Measurements from ENCODE around the gene SLC6A8.
A peak's percentile ranks its signal among the peaks of the same experiment; 100 is the strongest.
"Not testable (repeated sequence)": the region's sequence is repeated elsewhere in the genome, so short reads cannot be mapped to it uniquely, and the experiment has no call there.

The SLC6A8 gene

GRCh38 chrX:153694256-153694655 is 6.5 kb downstream of the SLC6A8 start:
- not testable (repeated sequence) for DNase-seq

DNA sequence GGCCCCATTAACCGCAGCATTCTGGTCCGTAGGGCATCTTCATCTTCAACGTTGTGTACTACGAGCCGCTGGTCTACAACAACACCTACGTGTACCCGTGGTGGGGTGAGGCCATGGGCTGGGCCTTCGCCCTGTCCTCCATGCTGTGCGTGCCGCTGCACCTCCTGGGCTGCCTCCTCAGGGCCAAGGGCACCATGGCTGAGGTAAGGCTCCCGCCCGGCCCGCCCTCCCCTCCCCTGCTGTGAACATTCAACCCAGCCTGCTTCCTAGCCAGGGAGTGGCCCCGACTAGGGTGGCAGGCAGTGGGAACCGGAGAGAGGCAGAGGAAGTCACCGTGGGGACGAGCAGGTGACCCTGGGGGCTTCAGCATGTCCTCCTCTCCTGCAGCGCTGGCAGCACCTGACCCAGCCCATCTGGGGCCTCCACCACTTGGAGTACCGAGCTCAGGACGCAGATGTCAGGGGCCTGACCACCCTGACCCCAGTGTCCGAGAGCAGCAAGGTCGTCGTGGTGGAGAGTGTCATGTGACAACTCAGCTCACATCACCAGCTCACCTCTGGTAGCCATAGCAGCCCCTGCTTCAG is 7.1 kb downstream of the SLC6A8 start:
- DNase-seq = no peak

- DNase-seq = no peak
Measured at GRCh38 chrX:153696100-153696499, 8.4 kb downstream of the SLC6A8 start.

- DNase-seq = not testable (repeated sequence)
Measured at GRCh38 chrX:153696538-153696937, 8.8 kb downstream of the SLC6A8 start.

DNA sequence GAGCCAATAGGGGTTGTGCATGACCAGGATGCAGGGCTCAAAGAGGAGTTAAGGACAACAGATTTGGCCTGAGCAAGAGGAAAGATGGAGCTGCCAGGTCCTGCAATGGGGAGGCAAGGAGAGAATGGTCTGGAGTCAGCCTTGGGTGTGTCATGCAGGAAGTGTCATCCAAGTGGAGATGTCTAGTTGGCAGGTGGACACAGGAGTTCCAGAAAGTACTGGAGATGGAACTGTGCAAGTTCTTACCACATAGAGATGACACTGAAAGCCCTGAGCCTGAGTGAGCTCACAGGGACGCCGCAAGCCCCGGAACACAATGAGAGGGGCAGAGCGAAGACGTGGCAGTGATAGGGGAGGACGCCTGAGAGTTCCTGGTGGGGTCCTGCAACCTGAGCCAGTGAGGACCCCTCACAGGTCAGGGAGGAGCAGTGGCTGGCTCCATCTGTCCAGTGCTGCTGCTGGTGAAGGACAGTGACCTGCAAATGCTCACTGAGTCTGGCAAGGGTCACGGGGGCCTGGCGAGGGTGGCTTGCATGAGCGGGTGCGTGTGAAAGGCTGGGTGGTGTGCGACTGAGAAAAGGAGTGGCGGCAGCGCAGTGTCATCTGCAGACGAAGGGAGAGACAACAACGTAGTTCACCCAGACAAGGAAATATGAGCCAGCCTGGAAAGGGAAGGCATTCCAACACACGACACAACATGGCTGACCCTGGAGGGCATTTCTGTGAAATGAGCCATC is 9.4 kb downstream of the SLC6A8 start:
- DNase-seq = not testable (repeated sequence)

DNA sequence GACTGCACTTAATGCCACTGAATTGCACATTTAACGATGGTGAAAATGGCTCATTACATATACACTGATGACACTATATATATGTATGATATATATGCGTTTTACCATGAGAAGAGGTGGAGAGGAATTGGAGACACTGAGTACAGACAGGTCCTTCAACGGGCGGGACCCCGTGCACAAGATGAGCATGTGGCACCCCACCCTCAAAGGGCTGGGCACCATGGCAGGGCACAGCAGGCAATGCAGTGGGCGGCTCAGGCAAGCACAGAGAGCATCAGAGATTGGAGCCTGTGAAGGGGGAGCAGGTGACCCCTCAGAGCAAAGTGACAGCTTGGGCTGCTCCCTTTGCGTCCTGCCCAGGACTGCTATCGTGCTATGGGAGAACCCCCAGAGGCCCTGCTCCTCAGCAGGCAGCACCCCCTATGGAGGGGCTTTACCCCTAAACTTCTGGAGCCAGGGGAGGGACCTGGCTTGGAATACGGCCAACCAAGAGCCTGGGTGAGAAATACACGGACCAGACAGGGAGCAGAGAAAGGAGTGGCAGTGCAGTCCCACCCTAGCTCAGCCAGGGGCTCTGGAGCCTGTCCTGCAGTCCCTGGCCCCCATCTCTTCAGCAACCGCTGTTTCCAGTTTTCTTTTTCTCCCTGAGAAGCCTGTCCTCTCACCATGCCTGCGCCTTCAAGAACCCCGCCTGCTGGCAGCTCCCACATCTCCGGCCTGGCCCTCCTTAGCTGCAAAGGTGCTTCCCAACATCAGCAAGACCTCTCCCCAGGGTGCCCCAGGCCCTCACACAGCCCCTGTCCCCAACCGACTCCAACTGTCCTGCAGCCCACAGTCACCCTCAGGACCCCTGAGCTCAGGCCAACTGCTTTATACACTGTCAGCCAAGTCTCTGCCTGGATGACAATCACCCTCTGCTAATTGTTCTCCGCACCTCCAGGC is 10.5 kb downstream of the SLC6A8 start:
- DNase-seq = no peak

DNA sequence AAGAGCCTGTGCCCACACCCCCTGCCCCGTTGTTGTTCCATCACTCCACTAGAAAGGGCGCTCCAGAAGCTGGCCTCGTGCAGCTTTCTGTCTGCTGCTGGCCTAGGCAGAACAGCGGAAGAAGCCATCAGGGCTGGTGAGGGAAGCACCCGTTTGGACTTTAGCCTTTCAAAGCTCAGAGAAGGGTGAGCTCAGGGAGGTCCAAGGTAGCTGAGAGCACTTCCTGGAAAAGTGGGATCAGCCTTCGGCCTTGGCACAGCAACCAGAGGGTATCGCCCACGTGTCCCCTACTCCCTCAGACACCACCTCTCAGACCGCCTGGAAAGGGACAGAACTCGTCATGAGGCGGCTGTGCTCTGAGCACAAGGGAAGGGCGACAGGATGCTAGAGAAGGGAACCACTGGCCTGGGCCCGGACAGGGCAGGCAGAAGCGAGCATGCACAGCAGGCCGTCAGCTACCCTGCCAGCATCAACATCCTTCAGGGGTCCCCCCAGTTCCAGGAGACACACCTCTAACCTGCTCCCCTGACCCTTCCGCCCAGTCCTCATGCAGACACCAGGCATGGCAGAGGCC is 11.6 kb downstream of the SLC6A8 start:
- DNase-seq = not testable (repeated sequence)

DNA sequence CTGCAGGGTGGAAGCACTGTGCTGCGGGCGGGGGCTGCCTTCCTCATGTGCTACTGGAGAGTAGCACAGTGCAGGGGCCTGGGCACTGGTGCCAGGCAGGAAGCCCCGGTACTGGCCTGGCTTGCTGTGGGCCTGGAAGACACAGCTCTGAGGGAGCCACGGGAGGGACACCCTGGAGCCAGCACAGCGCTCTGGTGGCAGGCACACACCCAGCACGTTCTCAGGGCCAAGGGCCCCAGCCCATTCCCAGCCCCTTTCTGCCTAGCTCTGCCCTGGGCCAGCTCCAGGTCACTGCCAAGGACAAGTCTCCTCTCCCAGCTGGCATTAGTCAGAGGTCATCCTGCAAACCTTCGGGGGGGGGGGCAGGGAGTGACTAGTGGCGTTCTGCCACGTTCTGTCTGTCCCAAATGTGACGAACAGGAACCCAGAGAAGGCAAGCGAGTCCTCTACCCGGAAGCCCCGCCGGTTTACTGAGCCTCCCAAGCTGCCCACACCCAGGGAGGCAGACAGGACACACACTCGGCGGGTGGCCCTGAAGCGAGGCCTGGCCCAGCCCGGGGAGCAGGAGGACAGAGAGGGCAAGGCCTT is 12.2 kb downstream of the SLC6A8 start:
- not testable (repeated sequence) for DNase-seq

- no peak for DNase-seq
Measured at GRCh38 chrX:153700376-153700945, 12.7 kb downstream of the SLC6A8 start.

DNA sequence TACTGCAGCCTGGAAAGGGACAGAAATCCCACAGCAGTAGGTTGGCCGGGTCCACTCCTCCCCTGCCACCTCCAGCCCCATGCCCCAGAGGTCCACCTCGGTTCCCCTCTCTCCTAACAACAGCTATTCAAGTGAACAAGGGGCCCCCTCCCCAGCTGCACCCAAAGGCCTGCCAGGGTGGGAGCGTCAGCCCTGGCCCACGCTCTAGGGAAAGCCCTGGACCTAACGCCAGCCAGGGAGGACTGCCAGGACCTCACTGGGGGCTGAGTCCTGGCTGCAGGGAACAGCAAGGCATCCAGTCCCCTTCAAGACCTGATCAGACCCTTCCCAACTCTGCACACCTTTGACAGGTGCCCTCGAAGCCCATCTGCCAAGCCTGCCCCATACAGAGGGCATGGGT is 13.2 kb downstream of the SLC6A8 start:
- DNase-seq = no peak

GRCh38 chrX:153701706-153702105 is 14.0 kb downstream of the SLC6A8 start:
- DNase-seq = no peak

- no peak for DNase-seq
Measured at GRCh38 chrX:153702336-153703035, 14.8 kb downstream of the SLC6A8 start.

- DNase-seq = no peak
Measured at GRCh38 chrX:153703036-153703370, 15.3 kb downstream of the SLC6A8 start.

DNA sequence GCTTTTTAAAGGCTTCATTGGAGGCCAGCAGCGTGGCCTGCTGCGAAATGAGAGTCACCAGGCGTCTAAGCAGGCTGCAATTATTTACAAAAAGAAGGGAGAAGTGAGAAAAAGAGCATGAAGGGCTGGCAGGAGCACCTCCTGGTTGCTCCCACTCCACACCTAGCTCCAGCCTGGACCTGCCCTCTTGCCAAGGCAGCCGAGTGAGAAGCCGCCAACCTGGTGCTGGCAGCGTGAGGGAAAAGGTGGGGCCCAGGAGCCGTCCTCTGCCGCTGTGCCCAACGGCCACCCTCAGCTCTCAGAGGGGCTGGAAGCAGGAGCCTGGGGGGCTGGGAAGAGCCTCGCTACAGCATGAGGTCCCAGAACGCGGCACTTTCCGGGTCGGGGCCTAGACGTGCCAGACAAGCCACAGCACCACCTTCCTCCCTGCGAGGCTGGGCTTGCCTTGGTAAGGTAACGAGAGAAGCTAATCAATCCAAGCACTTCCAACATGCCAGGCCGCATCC is 16.3 kb downstream of the SLC6A8 start:
- no peak for DNase-seq

- not testable (repeated sequence) for DNase-seq
Measured at GRCh38 chrX:153704631-153705402, 17.1 kb downstream of the SLC6A8 start.

DNA sequence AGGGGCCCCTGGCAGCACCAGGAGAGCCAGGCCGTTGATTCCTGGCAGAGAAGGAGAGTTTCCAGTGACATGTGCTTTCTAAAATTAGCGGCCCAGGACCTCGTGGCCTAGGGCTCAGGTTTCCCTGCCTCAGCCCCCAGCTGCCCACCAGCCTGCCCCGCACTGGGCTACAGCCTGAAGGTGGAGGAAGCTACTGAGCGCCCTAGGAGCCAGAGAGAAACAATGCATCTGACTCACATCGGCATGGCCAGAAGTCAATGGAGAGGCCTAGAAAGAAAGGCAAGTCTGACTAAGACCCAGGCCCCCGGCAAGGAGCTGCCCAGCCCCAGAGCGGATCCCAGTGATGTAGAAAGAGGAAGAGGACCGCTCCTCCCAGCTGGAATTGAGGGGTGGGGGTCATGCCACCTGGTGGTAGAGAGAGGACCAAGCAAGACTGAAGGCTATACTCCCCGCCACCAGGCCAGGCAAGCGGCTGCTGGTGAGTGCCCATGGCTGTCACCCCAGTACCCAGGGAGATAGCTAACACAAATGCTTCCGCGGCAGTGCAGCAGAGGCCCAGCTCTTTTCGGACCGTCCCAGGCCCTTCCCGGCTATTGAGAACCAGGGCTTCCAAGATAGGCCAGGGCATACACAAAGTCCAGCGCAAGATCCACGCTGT is 17.8 kb downstream of the SLC6A8 start:
- not testable (repeated sequence) for DNase-seq

- no peak for DNase-seq
Measured at GRCh38 chrX:153706799-153707198, 19.1 kb downstream of the SLC6A8 start.

GRCh38 chrX:153707406-153707805 is 19.7 kb downstream of the SLC6A8 start:
- no peak for DNase-seq

- peak; percentile 50 for DNase-seq
Measured at GRCh38 chrX:153708415-153708814, 20.7 kb downstream of the SLC6A8 start.
